Lower leg skin (tissue), 3 donors: Measurements from ENCODE around the gene ARHGAP28.

Source experiments
- CTCF ChIP-seq, 3 donors: fragments of 450-650 bp; IDR thresholded peaks; one replicate each; pipeline ENCODE4 v1.5.1; 2016; ENCODE audit warnings: antibody characterized with exemption in 3 of 3, mild to moderate bottlenecking in 3 of 3, moderate library complexity in 2 of 3
- POLR2A ChIP-seq, 2 donors: fragments of 450-650 bp; IDR thresholded peaks; one replicate each; pipeline ENCODE4 v1.6.1; 2016 to 2017; ENCODE audit warnings: antibody characterized with exemption in 2 of 2, mild to moderate bottlenecking in 1 of 2, moderate library complexity in 1 of 2

GRCh38 chr18:6836331-6836730 lies 106.8 kb downstream of the ARHGAP28 start:
- TF ChIP-seq CTCF (IDR thresholded peaks at IDR 0.05) = no peak
- no peak for TF ChIP-seq POLR2A (IDR thresholded peaks at IDR 0.05)
